Spleen (tissue), 11 donors: ENCODE results near the gene TP73. TPM values are rescaled to one million over a fixed set of nuclear protein-coding genes. Genes with fewer than 3 reads are reported as not detected.

Experiments
- DNase-seq: peaks from one replicate; pipeline ENCODE4 v3.0.0-alpha.2; 2020
- H3K27ac ChIP-seq, 8 donors: fragments of 200-600 bp; sonication (generic) in 7 of 8; 1 replicate in 4 of 8; 2 replicates in 4 of 8; pipeline versions ENCODE4 v1.5.0 to v1.8.0; 2016 to 2021; ENCODE audit warnings: inconsistent platforms in 4 of 8, mild to moderate bottlenecking in 4 of 8, moderate library complexity in 1 of 8
- H3K27me3 ChIP-seq, 7 donors: fragments of 200-600 bp; sonication (generic) in 6 of 7; replicated peaks in 1 of 7; 1 replicate in 4 of 7; 2 replicates in 3 of 7; pipeline versions ENCODE4 v1.5.0 to v1.8.0; 2016 to 2021; ENCODE audit warnings: inconsistent platforms in 3 of 7, mild to moderate bottlenecking in 1 of 7
- H3K36me3 ChIP-seq, 6 donors: fragments of 200-600 bp; sonication (generic) in 5 of 6; 1 replicate in 4 of 6; 2 replicates in 2 of 6; pipeline versions ENCODE4 v1.5.0 to v1.8.0; 2016 to 2021; ENCODE audit warnings: inconsistent platforms in 2 of 6
- H3K4me1 ChIP-seq, 6 donors: fragments of 200-600 bp; sonication (generic) in 5 of 6; 1 replicate in 3 of 6; 2 replicates in 3 of 6; pipeline versions ENCODE4 v1.5.0 to v1.8.0; 2016 to 2021; ENCODE audit warnings: inconsistent platforms in 3 of 6
- H3K4me3 ChIP-seq, 8 donors: fragments of 200-600 bp; sonication (generic) in 7 of 8; 1 replicate in 4 of 8; 2 replicates in 4 of 8; pipeline versions ENCODE4 v1.5.0 to v1.8.0; 2016 to 2021; ENCODE audit warnings: inconsistent platforms in 4 of 8, mild to moderate bottlenecking in 4 of 8, moderate library complexity in 2 of 8
- H3K9me3 ChIP-seq, 8 donors: fragments of 200-600 bp; sonication (generic) in 7 of 8; 1 replicate in 4 of 8; 2 replicates in 4 of 8; pipeline versions ENCODE4 v1.5.0 to v1.8.0; 2016 to 2021; ENCODE audit warnings: inconsistent platforms in 4 of 8
- POLR2A ChIP-seq, 3 donors: fragments of 450-650 bp; IDR thresholded peaks; one replicate each; pipeline ENCODE4 v1.5.1; 2017; ENCODE audit warnings: antibody characterized with exemption in 3 of 3, mild to moderate bottlenecking in 1 of 3
- POLR2AphosphoS5 ChIP-seq, 3 donors: sonication (generic); formaldehyde crosslinking; IDR thresholded peaks; one replicate each; pipeline ENCODE4 v1.5.1; 2017; ENCODE audit warnings: antibody characterized with exemption in 3 of 3
- WGBS, 5 donors: extraction: QIAGEN DNeasy Blood & Tissue Kit in 3 of 5; methylation state at CpG; one replicate each; pipeline versions ENCODE4 v1.1.5 to v1.1.7; 2013 to 2018; 5-methylcytosine and 5-hydroxymethylcytosine counted together
- intact Hi-C: fragments of 100-400 bp; cut with DNase I; formaldehyde crosslinking; loops from one replicate; pipeline ENCODE4 v1.15.0; 2023; ENCODE audit warnings: low total_unique reads
- polyA plus RNA-seq, 3 donors: library from polyadenylated mRNA; stranded (reverse); fragments of 200-250 nt; gene quantifications; one replicate each; pipeline ENCODE4 v1.2.1, GENCODE V29; 2013
- total RNA-seq, 7 donors: library from RNA; depleted of rRNA in 3 of 7; stranded (reverse); fragments of >200 nt in 3 of 7; fragmentation: NEBNext Ultra II Directional in 4 of 7; extraction: Animal tissue kit (Norgen Biotek cat#: 25700) in 4 of 7; gene quantifications; one replicate each; pipeline versions ENCODE4 v1.1.0 to v1.2.1, GENCODE V29; 2016 to 2021
- TF ChIP-seq, protein P1 (sequence below), 11 experiments: fragments of 200-600 bp in 7 of 11; fragments of 450-650 bp in 4 of 11; sonication (generic) in 4 of 11; IDR thresholded peaks in 8 of 11; conservative IDR thresholded peaks in 3 of 11; 1 replicate in 7 of 11; 2 replicates in 4 of 11; pipeline versions ENCODE4 v1.4.0 to v1.8.0; 2016 to 2021; ENCODE audit warnings: antibody characterized with exemption in 11 of 11, inconsistent platforms in 4 of 11, mild to moderate bottlenecking in 1 of 11
- donor health status: healthy with polysubstance abuse.
- donor health status: DM: no; HTN: no; CAD: no; lungs with moderate emphysema.
- donor health status: DM: no; HTN: no; CAD: no.
- donor health status: Bipolar disorder and iron deficiency.
- donor health status: healthy.
- donor health status: DM: no; HTN: no; CAD: no.
- donor health status: DM: yes; HTN: yes; CAD: no.

The TP73 gene
- total and polyA plus RNA-seq, 10 donors: 0.11 to 4.3 (median 0.96) TPM

DNA sequence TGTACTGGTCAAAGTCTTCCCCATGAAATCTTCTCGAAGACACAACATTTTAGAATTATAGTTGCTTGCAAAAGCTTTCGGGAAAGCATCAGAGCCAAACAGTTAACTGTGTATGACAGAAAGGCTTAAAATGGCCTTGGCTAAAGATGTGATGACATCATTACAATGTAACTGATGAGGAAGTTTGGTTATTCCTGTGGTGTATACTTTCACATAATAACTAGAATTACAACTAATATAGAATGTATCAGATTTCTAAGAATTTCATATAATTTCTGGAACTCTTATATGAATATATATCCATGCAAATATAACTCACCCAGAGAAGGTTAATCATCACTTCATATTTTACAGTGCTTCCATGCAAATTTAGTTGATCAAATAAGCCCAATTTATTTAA lies 8.4 kb downstream of the TP73 start:
- intact Hi-C loops: no loop called here
- H3K9me3 ChIP-seq: no peaks in the 10 kb centered on the region

DNA sequence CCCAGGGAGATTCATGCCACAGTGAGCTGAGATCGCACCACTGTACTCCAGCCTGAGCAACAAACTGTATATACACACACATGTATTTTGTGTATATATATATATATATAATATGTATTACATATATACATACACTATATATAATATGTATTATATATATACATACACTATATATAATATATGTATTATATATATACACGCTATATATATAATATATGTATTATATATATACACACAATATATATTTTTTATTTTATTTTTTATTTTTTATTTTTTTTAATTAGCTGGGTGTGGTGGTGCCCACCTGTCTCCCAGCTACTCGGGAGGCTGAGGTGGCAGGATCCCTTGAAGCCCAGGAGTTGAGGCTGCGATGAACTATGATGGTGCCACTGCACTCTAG lies 9.3 kb downstream of the TP73 start:
- WGBS, 5 donors: 93 to 98% (median 95%) methylated on average over 4 of the region's 4 CpGs
- H3K4me1 ChIP-seq: peaks cover 0 to 30% (median 15%) of the 10 kb centered on the region in 6 donors
- no peaks in the 10 kb centered on the region for H3K36me3 ChIP-seq
- DNase-seq: no peak
- no peak overlapping the region for H3K27ac ChIP-seq
- H3K27me3 ChIP-seq: peaks cover 0 to 26% (median 0%) of the 10 kb centered on the region in 7 donors
- H3K4me3 ChIP-seq: no peak overlapping the region
- TF ChIP-seq POLR2AphosphoS5 (IDR thresholded peaks at IDR 0.05): no peak
- TF ChIP-seq, protein P1, sequence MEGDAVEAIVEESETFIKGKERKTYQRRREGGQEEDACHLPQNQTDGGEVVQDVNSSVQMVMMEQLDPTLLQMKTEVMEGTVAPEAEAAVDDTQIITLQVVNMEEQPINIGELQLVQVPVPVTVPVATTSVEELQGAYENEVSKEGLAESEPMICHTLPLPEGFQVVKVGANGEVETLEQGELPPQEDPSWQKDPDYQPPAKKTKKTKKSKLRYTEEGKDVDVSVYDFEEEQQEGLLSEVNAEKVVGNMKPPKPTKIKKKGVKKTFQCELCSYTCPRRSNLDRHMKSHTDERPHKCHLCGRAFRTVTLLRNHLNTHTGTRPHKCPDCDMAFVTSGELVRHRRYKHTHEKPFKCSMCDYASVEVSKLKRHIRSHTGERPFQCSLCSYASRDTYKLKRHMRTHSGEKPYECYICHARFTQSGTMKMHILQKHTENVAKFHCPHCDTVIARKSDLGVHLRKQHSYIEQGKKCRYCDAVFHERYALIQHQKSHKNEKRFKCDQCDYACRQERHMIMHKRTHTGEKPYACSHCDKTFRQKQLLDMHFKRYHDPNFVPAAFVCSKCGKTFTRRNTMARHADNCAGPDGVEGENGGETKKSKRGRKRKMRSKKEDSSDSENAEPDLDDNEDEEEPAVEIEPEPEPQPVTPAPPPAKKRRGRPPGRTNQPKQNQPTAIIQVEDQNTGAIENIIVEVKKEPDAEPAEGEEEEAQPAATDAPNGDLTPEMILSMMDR (IDR thresholded peaks at IDR 0.05 in 8 of 11, conservative IDR thresholded peaks at IDR 0.05 in 3 of 11): no peak
- TF ChIP-seq POLR2A (IDR thresholded peaks at IDR 0.05): no peak
- intact Hi-C loops: no loop called here
- H3K9me3 ChIP-seq: no peaks in the 10 kb centered on the region

More for the DNA sequence above, 8.4 kb downstream of the TP73 start:
- Histone ChIP-seq H3K36me3 (no peaks in the 10 kb centered on the region), H3K4me3 (no peak overlapping the region), H3K4me1 (peaks cover 0 to 21% (median 8%) of the 10 kb centered on the region in 6 donors), H3K27me3 (peaks cover 0 to 35% (median 0%) of the 10 kb centered on the region in 7 donors), H3K27ac (no peak overlapping the region)
- no peak for DNase-seq
- TF ChIP-seq POLR2AphosphoS5 (IDR thresholded peaks at IDR 0.05): no peak
- TF ChIP-seq, protein P1 (IDR thresholded peaks at IDR 0.05 in 8 of 11, conservative IDR thresholded peaks at IDR 0.05 in 3 of 11): no peak
- TF ChIP-seq POLR2A (IDR thresholded peaks at IDR 0.05): no peak
- WGBS, 5 donors: 62 to 80% (median 66%) methylated on average over 2 of the region's 2 CpGs

- peak; percentile 51 for DNase-seq
- no peaks in the 10 kb centered on the region for H3K36me3 ChIP-seq
- peaks cover 0 to 35% (median 20%) of the 10 kb centered on the region in 6 donors for H3K4me1 ChIP-seq
- intact Hi-C loops: no loop called here
- TF ChIP-seq, protein P1 (IDR thresholded peaks at IDR 0.05 in 8 of 11, conservative IDR thresholded peaks at IDR 0.05 in 3 of 11): no peak
- TF ChIP-seq POLR2AphosphoS5 (IDR thresholded peaks at IDR 0.05) (no peak), POLR2A (IDR thresholded peaks at IDR 0.05) (no peak)
- no peak overlapping the region for H3K27ac ChIP-seq
- WGBS, 5 donors: 89 to 93% (median 92%) methylated on average over 16 of the region's 16 CpGs
- peaks cover 0 to 21% (median 0%) of the 10 kb centered on the region in 7 donors for H3K27me3 ChIP-seq
- H3K9me3 ChIP-seq: no peaks in the 10 kb centered on the region
- H3K4me3 ChIP-seq: no peak overlapping the region
Measured at GRCh38 chr1:3662080-3662671, 9.9 kb downstream of the TP73 start.

- TF ChIP-seq, protein P1 (IDR thresholded peaks at IDR 0.05 in 8 of 11, conservative IDR thresholded peaks at IDR 0.05 in 3 of 11): no peak
- no peak for TF ChIP-seq POLR2A (IDR thresholded peaks at IDR 0.05)
- TF ChIP-seq POLR2AphosphoS5 (IDR thresholded peaks at IDR 0.05): no peak
- H3K27me3 ChIP-seq: peaks cover 0 to 8% (median 0%) of the 10 kb centered on the region in 7 donors
Measured at GRCh38 chr1:3663999-3664699, 11.8 kb downstream of the TP73 start.

More at GRCh38 chr1:3663999-3664699, 11.8 kb downstream of the TP73 start:
- Histone ChIP-seq H3K9me3 (no peaks in the 10 kb centered on the region), H3K27ac (peak overlapping the region in 4 of 8 donors; percentile 66 to 80 (median 70)), H3K4me1 (peaks cover 0 to 55% (median 33%) of the 10 kb centered on the region in 6 donors), H3K36me3 (no peaks in the 10 kb centered on the region), H3K4me3 (no peak overlapping the region)
- peak; percentile 76 for DNase-seq
- intact Hi-C loops: no loop called here
- WGBS, 5 donors: 62 to 88% (median 66%) methylated on average over 9 to 14 of the region's 14 CpGs
